Neuronal stem cell (in vitro differentiated cells): ENCODE data around the gene NANOGP8.

Source experiments
- DNase-seq: peaks from one replicate; pipeline ENCODE4 v3.0.0-alpha.2; 2013; ENCODE audit warnings: low spot score
- H2AFZ ChIP-seq: one replicate; pipeline ENCODE4 v1.6.1; 2013; ENCODE audit warnings: mild to moderate bottlenecking, low read length, inconsistent platforms
- H2AK5ac ChIP-seq: 2 replicates; pipeline ENCODE4 v1.6.1; 2013; ENCODE audit warnings: low read depth, mild to moderate bottlenecking, inconsistent platforms, low read length, moderate library complexity, mixed read lengths
- H2BK120ac ChIP-seq: 2 replicates; pipeline ENCODE4 v1.6.1; 2013; ENCODE audit warnings: low read depth, mild to moderate bottlenecking, inconsistent platforms, low read length, moderate library complexity, mixed read lengths
- H2BK12ac ChIP-seq: one replicate; pipeline ENCODE4 v1.6.1; 2013; ENCODE audit warnings: low read length, inconsistent platforms
- H2BK15ac ChIP-seq: 2 replicates; pipeline ENCODE4 v1.6.1; 2013; ENCODE audit warnings: mild to moderate bottlenecking, low read length, inconsistent platforms, mixed read lengths
- H2BK5ac ChIP-seq: one replicate; pipeline ENCODE4 v1.6.1; 2013; ENCODE audit warnings: inconsistent platforms, mild to moderate bottlenecking, low read length, moderate library complexity
- H3K14ac ChIP-seq: one replicate; pipeline ENCODE4 v1.6.1; 2013; ENCODE audit warnings: low read length, inconsistent platforms
- H3K18ac ChIP-seq: 2 replicates; pipeline ENCODE4 v1.6.1; 2013; ENCODE audit warnings: low read length, inconsistent platforms
- H3K23ac ChIP-seq: 2 replicates; pipeline ENCODE4 v1.6.1; 2013; ENCODE audit warnings: low read depth, mild to moderate bottlenecking, mixed read lengths, low read length, inconsistent platforms; ENCODE audit not compliant: poor library complexity
- H3K27ac ChIP-seq: replicated peaks from 3 replicates; pipeline ENCODE4 v1.5.1; 2013; ENCODE audit warnings: low read length, inconsistent platforms
- H3K27me3 ChIP-seq, 3 experiments: 2 replicates each; pipeline ENCODE4 v1.6.1; 2013; ENCODE audit warnings: low read length in 3 of 3, mild to moderate bottlenecking in 2 of 3, inconsistent platforms in 1 of 3, low read depth in 1 of 3, mixed read lengths in 1 of 3, moderate library complexity in 1 of 3; ENCODE audit not compliant: control insufficient read depth in 3 of 3, insufficient read depth in 3 of 3
- H3K36me3 ChIP-seq, 2 donors: replicated peaks in 1 of 2; 2 replicates each; pipeline ENCODE4 v1.6.1; 2013; ENCODE audit warnings: low read length in 2 of 2; ENCODE audit not compliant: control insufficient read depth in 2 of 2, insufficient read depth in 2 of 2
- H3K4ac ChIP-seq: 2 replicates; pipeline ENCODE4 v1.6.1; 2013; ENCODE audit warnings: inconsistent platforms, mild to moderate bottlenecking, low read length, moderate library complexity
- H3K4me1 ChIP-seq, 2 donors: 1 replicate in 1 of 2; 2 replicates in 1 of 2; pipeline ENCODE4 v1.6.1; 2013; ENCODE audit warnings: low read length in 2 of 2, low read depth in 1 of 2; ENCODE audit not compliant: control insufficient read depth in 2 of 2, insufficient read depth in 1 of 2
- H3K4me2 ChIP-seq: one replicate; pipeline ENCODE4 v1.6.1; 2013; ENCODE audit warnings: mild to moderate bottlenecking, low read length, inconsistent platforms; ENCODE audit not compliant: insufficient read depth, poor library complexity, severe bottlenecking
- H3K4me3 ChIP-seq, 2 donors: 2 replicates each; pipeline ENCODE4 v1.5.1; 2013; ENCODE audit warnings: low read length in 2 of 2, mild to moderate bottlenecking in 2 of 2, inconsistent platforms in 1 of 2, moderate library complexity in 1 of 2
- H3K79me1 ChIP-seq: one replicate; pipeline ENCODE4 v1.6.1; 2013; ENCODE audit warnings: low read depth, mild to moderate bottlenecking, inconsistent platforms, low read length, moderate library complexity
- H3K9ac ChIP-seq: one replicate; pipeline ENCODE4 v1.6.1; 2013; ENCODE audit warnings: mild to moderate bottlenecking, low read depth, low read length, inconsistent platforms; ENCODE audit not compliant: poor library complexity
- H3K9me3 ChIP-seq, 2 donors: replicated peaks in 1 of 2; 2 replicates each; pipeline versions ENCODE3 to v1.6.1; 2013; ENCODE audit warnings: low read length in 2 of 2, mild to moderate bottlenecking in 2 of 2, inconsistent platforms in 1 of 2, low read depth in 1 of 2, mixed read lengths in 1 of 2, moderate library complexity in 1 of 2; ENCODE audit not compliant: control insufficient read depth in 2 of 2, insufficient read depth in 1 of 2
- H4K8ac ChIP-seq: one replicate; pipeline ENCODE4 v1.6.1; 2013; ENCODE audit warnings: low read depth, mild to moderate bottlenecking, inconsistent platforms, low read length, moderate library complexity
- H4K91ac ChIP-seq: one replicate; pipeline ENCODE4 v1.6.1; 2013; ENCODE audit warnings: low read length, low read depth, mild to moderate bottlenecking, inconsistent platforms; ENCODE audit not compliant: poor library complexity
- WGBS, 2 donors: extraction: QIAGEN DNeasy Blood & Tissue Kit; methylation state at CpG; one replicate each; pipeline ENCODE4 v1.1.7; 2013; ENCODE audit warnings: missing lambda C conversion rate in 2 of 2, mixed read lengths in 1 of 2; ENCODE audit not compliant: insufficient read length in 2 of 2, insufficient replicate concordance in 1 of 2; ENCODE audit errors: extremely low coverage in 2 of 2; 5-methylcytosine and 5-hydroxymethylcytosine counted together

Gene NANOGP8

DNA sequence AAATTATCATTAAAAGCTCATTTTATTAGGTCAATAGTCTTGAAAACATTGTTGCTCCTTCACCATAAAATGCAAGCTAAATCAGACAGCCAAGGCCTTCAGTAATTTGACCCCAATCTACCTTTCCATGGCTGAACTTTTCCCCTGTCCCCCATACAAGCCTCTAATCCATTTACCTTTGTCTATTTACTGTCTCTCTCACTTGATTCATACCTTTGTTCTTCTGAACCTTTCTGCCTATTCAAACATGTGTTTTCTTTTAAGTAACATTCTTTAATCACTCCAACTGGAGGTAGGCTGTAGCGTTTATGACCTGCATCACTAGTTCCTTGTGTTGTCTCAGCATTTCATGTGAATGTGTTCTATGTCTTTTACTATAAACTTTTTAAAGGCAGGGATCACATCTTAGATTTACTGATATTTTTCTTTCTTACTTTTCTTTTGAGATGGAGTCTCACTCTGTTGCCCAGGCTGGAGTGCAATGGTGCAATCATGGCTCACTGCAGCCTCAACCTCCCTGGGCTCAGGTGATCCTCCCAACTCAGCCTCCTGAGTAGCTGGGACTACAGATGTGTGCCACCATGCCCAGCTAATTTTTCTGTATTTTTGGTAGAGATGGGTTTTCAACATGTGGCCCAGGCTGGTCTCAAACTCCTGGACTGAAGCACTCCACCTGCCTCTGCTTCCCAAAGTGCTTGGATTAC, 5.2 kb upstream of the NANOGP8 start:
- H3K36me3 ChIP-seq, result no peaks in the 10 kb centered on the region
- H2BK15ac ChIP-seq, result no peak overlapping the region

DNA sequence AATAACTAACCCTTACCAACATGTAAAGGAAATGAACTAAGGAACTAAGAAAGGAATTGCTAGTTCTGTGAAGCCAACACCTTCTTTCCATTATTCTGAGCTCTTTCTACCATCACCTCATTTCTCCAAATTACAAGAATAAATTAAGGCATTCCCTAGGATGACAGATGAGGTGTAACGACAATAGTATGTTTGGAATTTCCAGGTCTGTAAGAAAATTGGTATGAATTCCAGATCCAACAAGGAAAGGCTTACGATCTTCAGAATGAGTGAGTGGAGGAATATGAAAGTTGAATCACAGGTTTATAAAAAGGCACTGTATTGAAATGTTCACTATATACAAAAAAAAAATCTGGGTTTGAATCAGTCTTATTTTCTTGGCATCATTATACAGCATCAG, 4.5 kb upstream of the NANOGP8 start:
- H3K4me2 ChIP-seq, result no peak overlapping the region
- no peak overlapping the region for H3K14ac ChIP-seq
- no peaks in the 10 kb centered on the region for H3K36me3 ChIP-seq
- H3K4me1 ChIP-seq, result no peaks in the 10 kb centered on the region
- WGBS, 2 donors, result no CpG with 5 or more reads among the region's 2 CpGs
- H2AFZ ChIP-seq, result no peak overlapping the region
- H4K91ac ChIP-seq, result no peak overlapping the region
- no peak overlapping the region for H2BK120ac ChIP-seq
- H4K8ac ChIP-seq, result no peak overlapping the region
- no peak overlapping the region for H3K4ac ChIP-seq
- no peak overlapping the region for H3K23ac ChIP-seq
- H2BK15ac ChIP-seq, result no peak overlapping the region
- no peaks in the 10 kb centered on the region for H3K79me1 ChIP-seq
- H3K18ac ChIP-seq, result no peak overlapping the region
- no peaks in the 10 kb centered on the region for H3K9me3 ChIP-seq
- peaks cover 0 to 3% (median 0%) of the 10 kb centered on the region in 3 experiments for H3K27me3 ChIP-seq
- H3K4me3 ChIP-seq, result no peak overlapping the region
- H2AK5ac ChIP-seq, result no peak overlapping the region
- H2BK12ac ChIP-seq, result no peak overlapping the region
- H2BK5ac ChIP-seq, result no peak overlapping the region
- H3K27ac ChIP-seq, result no peak overlapping the region
- DNase-seq, result no peak
- H3K9ac ChIP-seq, result no peak overlapping the region

More for the DNA sequence above, 5.2 kb upstream of the NANOGP8 start:
- Histone ChIP-seq H3K4ac (no peak overlapping the region), H3K79me1 (no peaks in the 10 kb centered on the region), H3K9me3 (no peaks in the 10 kb centered on the region), H3K4me1 (no peaks in the 10 kb centered on the region), H4K91ac (no peak overlapping the region), H2BK120ac (no peak overlapping the region), H2BK12ac (no peak overlapping the region), H3K4me2 (no peak overlapping the region), H2AFZ (no peak overlapping the region), H3K27ac (no peak overlapping the region), H2BK5ac (no peak overlapping the region), H3K18ac (no peak overlapping the region), H3K27me3 (peaks cover 0 to 3% (median 0%) of the 10 kb centered on the region in 3 experiments), H2AK5ac (no peak overlapping the region), H3K14ac (no peak overlapping the region), H3K4me3 (no peak overlapping the region), H3K23ac (no peak overlapping the region), H3K9ac (no peak overlapping the region), H4K8ac (no peak overlapping the region)
- no peak for DNase-seq
- no CpG with 5 or more reads among the region's 1 CpG for WGBS, 2 donors

DNA sequence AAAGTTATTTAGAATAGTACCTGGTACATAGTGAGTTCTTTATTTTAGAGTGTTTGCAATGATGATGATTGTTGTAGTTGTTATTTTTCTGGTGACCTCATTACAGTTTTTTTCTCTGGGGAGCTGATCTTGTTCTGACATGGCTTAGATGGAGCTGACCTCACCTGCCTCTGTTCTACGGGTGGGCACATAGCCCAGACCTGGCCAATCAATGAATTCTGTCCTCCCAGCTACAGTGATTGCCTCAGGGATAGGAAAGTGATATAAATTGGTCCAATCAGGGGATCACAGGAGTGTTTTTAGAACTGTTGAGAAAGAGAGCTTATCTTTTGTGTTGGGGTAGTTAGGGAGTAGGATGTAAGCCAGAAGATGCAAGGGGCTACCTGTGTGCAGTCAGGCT, 3.2 kb upstream of the NANOGP8 start:
- Histone ChIP-seq H2BK120ac (no peak overlapping the region), H3K4me1 (no peaks in the 10 kb centered on the region), H3K79me1 (no peaks in the 10 kb centered on the region), H3K27me3 (peaks cover 0 to 3% (median 0%) of the 10 kb centered on the region in 3 experiments), H3K14ac (no peak overlapping the region), H3K9me3 (no peaks in the 10 kb centered on the region), H3K36me3 (no peaks in the 10 kb centered on the region), H3K9ac (no peak overlapping the region), H4K8ac (no peak overlapping the region), H3K4me2 (no peak overlapping the region), H3K4me3 (no peak overlapping the region), H2BK12ac (no peak overlapping the region), H3K4ac (no peak overlapping the region), H2BK5ac (no peak overlapping the region), H3K18ac (no peak overlapping the region), H2AFZ (no peak overlapping the region), H4K91ac (no peak overlapping the region), H2BK15ac (no peak overlapping the region), H2AK5ac (no peak overlapping the region), H3K27ac (no peak overlapping the region), H3K23ac (no peak overlapping the region)
- WGBS, 2 donors, result no CpG with 5 or more reads among the region's 1 CpG
- no peak for DNase-seq

DNA sequence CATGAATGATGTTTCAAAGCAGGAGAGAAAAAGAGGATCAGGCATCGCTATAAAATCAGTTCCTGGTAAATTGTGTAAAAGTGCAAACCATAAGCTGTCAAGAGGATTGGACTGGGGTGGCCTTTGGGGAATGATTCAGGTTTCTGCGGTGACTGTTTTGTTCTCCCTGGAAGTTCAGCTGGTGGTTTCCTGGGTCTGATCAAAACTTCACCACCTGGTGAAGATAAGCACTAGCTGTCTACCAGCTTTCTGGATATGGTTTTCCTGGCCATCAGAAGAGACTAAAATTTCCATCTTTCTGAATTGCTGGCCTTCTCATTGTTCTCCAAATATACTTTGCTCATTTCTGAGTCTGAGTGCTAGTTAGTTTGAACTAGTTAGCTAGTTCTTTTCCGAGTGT, 2.7 kb upstream of the NANOGP8 start:
- no peak overlapping the region for H3K27ac ChIP-seq
- DNase-seq, result no peak
- H3K9me3 ChIP-seq, result no peaks in the 10 kb centered on the region
- H3K36me3 ChIP-seq, result no peaks in the 10 kb centered on the region
- H3K27me3 ChIP-seq, result peaks cover 0 to 3% (median 0%) of the 10 kb centered on the region in 3 experiments
- no peak overlapping the region for H3K4me2 ChIP-seq
- H3K4me3 ChIP-seq, result no peak overlapping the region
- no peak overlapping the region for H4K8ac ChIP-seq
- H3K79me1 ChIP-seq, result no peaks in the 10 kb centered on the region
- H3K23ac ChIP-seq, result no peak overlapping the region
- no peak overlapping the region for H3K9ac ChIP-seq
- H3K4ac ChIP-seq, result no peak overlapping the region
- H3K4me1 ChIP-seq, result no peaks in the 10 kb centered on the region
- H2AK5ac ChIP-seq, result no peak overlapping the region
- H2BK120ac ChIP-seq, result no peak overlapping the region
- no peak overlapping the region for H2BK12ac ChIP-seq
- no peak overlapping the region for H2AFZ ChIP-seq
- H4K91ac ChIP-seq, result no peak overlapping the region
- no peak overlapping the region for H2BK15ac ChIP-seq
- H3K14ac ChIP-seq, result no peak overlapping the region
- no CpG with 5 or more reads among the region's 3 CpGs for WGBS, 2 donors
- no peak overlapping the region for H3K18ac ChIP-seq
- H2BK5ac ChIP-seq, result no peak overlapping the region
